ENCODE results near the gene PIAS3. TPM values are rescaled to one million over a fixed set of nuclear protein-coding genes. Genes with fewer than 3 reads are reported as not detected.

PIAS3 gene
- total and polyA plus RNA-seq, 10 of the 15 experiments (the other 5 are each of a cell fraction or from before 2014, with no cell fraction given), result 0.85 to 14.9 (median 10.6) TPM

- WGBS (ENCODE audit: insufficient coverage, insufficient replicate concordance, low lambda C conversion rate, missing lambda C conversion rate), result 100% methylated on average over 1 of the region's 1 CpG
- BruUV-seq (replicated peaks), result no TSS peak
- Histone ChIP-seq H3K4me1 (ENCODE audit: control insufficient read depth, insufficient read depth, low read length) (no peaks in the 10 kb centered on the region), H3K27me3 (replicated peaks in 1 of 2; ENCODE audit: control insufficient read depth in 2 of 2, insufficient read depth in 2 of 2, low read length in 1 of 2) (no peaks in the 10 kb centered on the region), H3K79me2 (ENCODE audit: control insufficient read depth, insufficient read depth, low read length) (no peaks in the 10 kb centered on the region), H3K4me2 (ENCODE audit: control insufficient read depth, insufficient read depth) (no peak overlapping the region), H2AFZ (ENCODE audit: control insufficient read depth, low read depth, low read length) (no peak overlapping the region), H3K36me3 (ENCODE audit: control insufficient read depth in 2 of 2, insufficient read depth in 2 of 2, low read length in 1 of 2) (no peaks in the 10 kb centered on the region), H4K20me1 (ENCODE audit: control insufficient read depth, insufficient read depth) (no peaks in the 10 kb centered on the region), H3K9ac (ENCODE audit: control insufficient read depth, insufficient read depth, low read length) (no peak overlapping the region), H3K27ac (ENCODE audit: control insufficient read depth, insufficient read depth) (no peak overlapping the region), H3K9me3 (replicated peaks; ENCODE audit: control insufficient read depth, insufficient read depth, low read length) (no peaks in the 10 kb centered on the region), H3K4me3 (no peak overlapping the region)
- ChIA-PET RAD21 (ENCODE audit: unreplicated experiment) (interaction anchor here (0.9 to 1.5 kb wide), 3 partner anchors 50 to 117 kb away, joined by 3 to 4 read pairs (median 3); partner anchors contain the start of gene NUDT17), SMC1A (ENCODE audit: uncharacterized antibody, unreplicated experiment) (interaction anchor here (0.9 to 1.4 kb wide), 5 partner anchors 13 to 60 kb away, joined by 3 to 4 read pairs (median 3); partner anchors contain the start of gene PIAS3), POLR2A (no interaction called here), CTCF (interaction anchor here (0.7 to 2.0 kb wide), 9 partner anchors 11 to 117 kb away, joined by 3 to 9 read pairs (median 3); partner anchors contain the start of genes ITGA10 and PIAS3)
- DNase-seq (ENCODE audit: low read depth, low spot score), result no peak
- no peak for FAIRE-seq
- TF ChIP-seq ELK1 (IDR thresholded peaks at IDR 0.05; ENCODE audit: low read depth, low read length), result no peak
- no peak for TF ChIP-seq JUND (IDR thresholded peaks at IDR 0.05; ENCODE audit: low read depth, low read length)
- no peak for TF ChIP-seq ZNF384 (IDR thresholded peaks at IDR 0.05; ENCODE audit: borderline replicate concordance, low read depth, low read length)
- no peak for TF ChIP-seq ZNF274 (IDR thresholded peaks at IDR 0.05; ENCODE audit: insufficient read depth, insufficient read length)
- no peak for TF ChIP-seq NFYA (IDR thresholded peaks at IDR 0.05; ENCODE audit: borderline replicate concordance, low read depth, low read length)
- intact Hi-C loops (cut with micrococcal nuclease; ENCODE audit: unreplicated experiment), result no loop called here
- no peak for ATAC-seq
- in situ Hi-C loops (cut with MboI), result loop anchor here (5.0 kb wide), 1 partner anchor 117 kb away; no protein-coding TSS in a partner anchor
Measured at GRCh38 chr1:145895471-145895870, 36.6 kb upstream of the PIAS3 start.
